Measurements from ENCODE around the gene FLII. TPM values are rescaled to one million over a fixed set of nuclear protein-coding genes. Genes with fewer than 3 reads are reported as not detected.

The FLII gene
- total RNA-seq, 1 experiment from 2014 or later: 309 TPM

DNA sequence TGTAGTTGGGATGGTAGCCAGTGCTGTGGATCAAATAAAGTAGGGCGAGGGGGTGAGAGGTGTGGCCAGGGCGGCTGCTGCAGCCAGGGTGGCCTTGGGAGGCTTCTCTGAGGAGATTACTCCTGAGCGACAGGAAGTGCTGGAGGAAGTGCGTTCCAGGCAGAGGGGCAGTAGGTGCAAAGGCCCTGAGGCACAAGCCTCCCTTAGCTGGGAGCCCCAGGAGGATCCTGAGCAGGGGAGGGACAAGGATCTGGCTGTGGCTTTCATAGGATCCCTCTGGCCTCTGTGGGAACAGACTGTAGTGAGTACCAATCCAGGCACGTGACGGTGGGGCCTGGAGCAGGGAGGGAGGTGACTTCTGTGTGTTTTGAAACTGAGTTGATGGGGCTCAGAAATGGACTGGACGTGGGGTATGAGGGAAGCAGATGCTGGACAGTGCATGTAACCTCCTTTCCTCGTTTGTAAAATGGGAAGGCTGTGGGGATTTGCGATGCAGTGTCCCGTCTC, 30.3 kb downstream of the FLII start:
- Mint-ChIP-seq H3K9me3 (no peaks in the 10 kb centered on the region), H3K27me3 (ENCODE audit: low read depth) (no peaks in the 10 kb centered on the region), H3K36me3 (no peaks in the 10 kb centered on the region), H3K4me3 (no peak overlapping the region), H3K4me1 (peaks cover 23% of the 10 kb centered on the region), H3K27ac (peak overlapping the region; percentile 82)
- ATAC-seq (no peak), DNase-seq (ENCODE audit: low spot score) (no peak)
- TF ChIP-seq SMAD3 (CRISPR knock-in tag; IDR thresholded peaks at IDR 0.05; ENCODE audit: borderline replicate concordance) (no peak), EMX1 (CRISPR knock-in tag; IDR thresholded peaks at IDR 0.05) (no peak), TEAD1 (CRISPR knock-in tag; IDR thresholded peaks at IDR 0.05) (no peak)
- TF ChIP-seq, protein P1, sequence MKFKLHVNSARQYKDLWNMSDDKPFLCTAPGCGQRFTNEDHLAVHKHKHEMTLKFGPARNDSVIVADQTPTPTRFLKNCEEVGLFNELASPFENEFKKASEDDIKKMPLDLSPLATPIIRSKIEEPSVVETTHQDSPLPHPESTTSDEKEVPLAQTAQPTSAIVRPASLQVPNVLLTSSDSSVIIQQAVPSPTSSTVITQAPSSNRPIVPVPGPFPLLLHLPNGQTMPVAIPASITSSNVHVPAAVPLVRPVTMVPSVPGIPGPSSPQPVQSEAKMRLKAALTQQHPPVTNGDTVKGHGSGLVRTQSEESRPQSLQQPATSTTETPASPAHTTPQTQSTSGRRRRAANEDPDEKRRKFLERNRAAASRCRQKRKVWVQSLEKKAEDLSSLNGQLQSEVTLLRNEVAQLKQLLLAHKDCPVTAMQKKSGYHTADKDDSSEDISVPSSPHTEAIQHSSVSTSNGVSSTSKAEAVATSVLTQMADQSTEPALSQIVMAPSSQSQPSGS (CRISPR knock-in tag; IDR thresholded peaks at IDR 0.05; ENCODE audit: borderline replicate concordance, low read depth): no peak
- TF ChIP-seq, protein P2, sequence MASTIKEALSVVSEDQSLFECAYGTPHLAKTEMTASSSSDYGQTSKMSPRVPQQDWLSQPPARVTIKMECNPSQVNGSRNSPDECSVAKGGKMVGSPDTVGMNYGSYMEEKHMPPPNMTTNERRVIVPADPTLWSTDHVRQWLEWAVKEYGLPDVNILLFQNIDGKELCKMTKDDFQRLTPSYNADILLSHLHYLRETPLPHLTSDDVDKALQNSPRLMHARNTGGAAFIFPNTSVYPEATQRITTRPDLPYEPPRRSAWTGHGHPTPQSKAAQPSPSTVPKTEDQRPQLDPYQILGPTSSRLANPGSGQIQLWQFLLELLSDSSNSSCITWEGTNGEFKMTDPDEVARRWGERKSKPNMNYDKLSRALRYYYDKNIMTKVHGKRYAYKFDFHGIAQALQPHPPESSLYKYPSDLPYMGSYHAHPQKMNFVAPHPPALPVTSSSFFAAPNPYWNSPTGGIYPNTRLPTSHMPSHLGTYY (CRISPR knock-in tag; IDR thresholded peaks at IDR 0.05): no peak
- ChIA-PET CTCF (interaction anchor here (1.5 kb wide), 1 partner anchor 37 kb away, joined by 3 read pairs; no protein-coding TSS in a partner anchor), POLR2A (no interaction called here)

DNA sequence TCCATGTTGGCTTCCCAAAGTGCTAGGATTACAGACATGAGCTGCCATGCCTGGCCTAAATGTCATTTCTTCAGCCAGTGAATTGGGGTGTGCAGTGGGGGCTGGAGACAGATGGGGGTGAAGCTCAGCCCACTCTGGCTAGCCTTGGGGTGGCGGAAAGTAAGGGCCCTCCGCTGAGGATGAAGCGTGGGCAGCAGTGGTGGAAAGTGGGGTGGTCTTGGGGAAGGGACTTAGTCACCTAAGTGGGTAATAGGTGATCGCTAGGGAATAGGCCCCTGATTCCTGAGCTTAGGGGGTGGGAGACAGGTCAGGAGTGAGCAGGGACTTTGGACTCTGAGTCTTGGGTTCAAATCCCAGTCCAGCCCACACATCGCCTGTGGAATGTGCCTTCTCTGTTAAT, 30.9 kb downstream of the FLII start:
- Mint-ChIP-seq H3K27me3 (ENCODE audit: low read depth) (no peaks in the 10 kb centered on the region), H3K27ac (peak overlapping the region; percentile 82), H3K36me3 (no peaks in the 10 kb centered on the region), H3K9me3 (no peaks in the 10 kb centered on the region), H3K4me1 (peaks cover 23% of the 10 kb centered on the region), H3K4me3 (no peak overlapping the region)
- ATAC-seq: no peak
- POLR2A ChIA-PET: no interaction called here
- CTCF ChIA-PET: no interaction called here
- TF ChIP-seq, protein P3, sequence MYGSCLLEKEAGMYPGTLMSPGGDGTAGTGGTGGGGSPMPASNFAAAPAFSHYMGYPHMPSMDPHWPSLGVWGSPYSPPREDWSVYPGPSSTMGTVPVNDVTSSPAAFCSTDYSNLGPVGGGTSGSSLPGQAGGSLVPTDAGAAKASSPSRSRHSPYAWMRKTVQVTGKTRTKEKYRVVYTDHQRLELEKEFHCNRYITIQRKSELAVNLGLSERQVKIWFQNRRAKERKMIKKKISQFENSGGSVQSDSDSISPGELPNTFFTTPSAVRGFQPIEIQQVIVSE (CRISPR knock-in tag; IDR thresholded peaks at IDR 0.05; ENCODE audit: borderline replicate concordance): no peak
- TF ChIP-seq ATF1 (CRISPR knock-in tag; IDR thresholded peaks at IDR 0.05) (no peak), SOX15 (CRISPR knock-in tag; IDR thresholded peaks at IDR 0.05) (no peak), SMAD4 (CRISPR knock-in tag; IDR thresholded peaks at IDR 0.05) (no peak), GRHL2 (CRISPR knock-in tag; IDR thresholded peaks at IDR 0.05; ENCODE audit: insufficient replicate concordance, severe bottlenecking) (no peak), TEAD1 (CRISPR knock-in tag; IDR thresholded peaks at IDR 0.05) (no peak), ZNF219 (CRISPR knock-in tag; IDR thresholded peaks at IDR 0.05; ENCODE audit: borderline replicate concordance) (no peak), ZNF423 (CRISPR knock-in tag; IDR thresholded peaks at IDR 0.05) (no peak), ETV6 (CRISPR knock-in tag; IDR thresholded peaks at IDR 0.05) (no peak), ZNF121 (CRISPR knock-in tag; IDR thresholded peaks at IDR 0.05) (no peak), SP1 (CRISPR knock-in tag; conservative IDR thresholded peaks at IDR 0.05) (no peak)
- TF ChIP-seq, protein P4, sequence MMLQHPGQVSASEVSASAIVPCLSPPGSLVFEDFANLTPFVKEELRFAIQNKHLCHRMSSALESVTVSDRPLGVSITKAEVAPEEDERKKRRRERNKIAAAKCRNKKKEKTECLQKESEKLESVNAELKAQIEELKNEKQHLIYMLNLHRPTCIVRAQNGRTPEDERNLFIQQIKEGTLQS (CRISPR knock-in tag; conservative IDR thresholded peaks at IDR 0.05): no peak
- TF ChIP-seq, protein P5, sequence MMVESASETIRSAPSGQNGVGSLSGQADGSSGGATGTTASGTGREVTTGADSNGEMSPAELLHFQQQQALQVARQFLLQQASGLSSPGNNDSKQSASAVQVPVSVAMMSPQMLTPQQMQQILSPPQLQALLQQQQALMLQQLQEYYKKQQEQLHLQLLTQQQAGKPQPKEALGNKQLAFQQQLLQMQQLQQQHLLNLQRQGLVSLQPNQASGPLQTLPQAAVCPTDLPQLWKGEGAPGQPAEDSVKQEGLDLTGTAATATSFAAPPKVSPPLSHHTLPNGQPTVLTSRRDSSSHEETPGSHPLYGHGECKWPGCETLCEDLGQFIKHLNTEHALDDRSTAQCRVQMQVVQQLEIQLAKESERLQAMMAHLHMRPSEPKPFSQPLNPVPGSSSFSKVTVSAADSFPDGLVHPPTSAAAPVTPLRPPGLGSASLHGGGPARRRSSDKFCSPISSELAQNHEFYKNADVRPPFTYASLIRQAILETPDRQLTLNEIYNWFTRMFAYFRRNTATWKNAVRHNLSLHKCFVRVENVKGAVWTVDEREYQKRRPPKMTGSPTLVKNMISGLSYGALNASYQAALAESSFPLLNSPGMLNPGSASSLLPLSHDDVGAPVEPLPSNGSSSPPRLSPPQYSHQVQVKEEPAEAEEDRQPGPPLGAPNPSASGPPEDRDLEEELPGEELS (CRISPR knock-in tag; IDR thresholded peaks at IDR 0.05): no peak
- TF ChIP-seq, protein P6, sequence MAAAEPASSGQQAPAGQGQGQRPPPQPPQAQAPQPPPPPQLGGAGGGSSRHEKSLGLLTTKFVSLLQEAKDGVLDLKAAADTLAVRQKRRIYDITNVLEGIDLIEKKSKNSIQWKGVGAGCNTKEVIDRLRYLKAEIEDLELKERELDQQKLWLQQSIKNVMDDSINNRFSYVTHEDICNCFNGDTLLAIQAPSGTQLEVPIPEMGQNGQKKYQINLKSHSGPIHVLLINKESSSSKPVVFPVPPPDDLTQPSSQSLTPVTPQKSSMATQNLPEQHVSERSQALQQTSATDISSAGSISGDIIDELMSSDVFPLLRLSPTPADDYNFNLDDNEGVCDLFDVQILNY (CRISPR knock-in tag; IDR thresholded peaks at IDR 0.05): no peak
- TF ChIP-seq, protein P7, sequence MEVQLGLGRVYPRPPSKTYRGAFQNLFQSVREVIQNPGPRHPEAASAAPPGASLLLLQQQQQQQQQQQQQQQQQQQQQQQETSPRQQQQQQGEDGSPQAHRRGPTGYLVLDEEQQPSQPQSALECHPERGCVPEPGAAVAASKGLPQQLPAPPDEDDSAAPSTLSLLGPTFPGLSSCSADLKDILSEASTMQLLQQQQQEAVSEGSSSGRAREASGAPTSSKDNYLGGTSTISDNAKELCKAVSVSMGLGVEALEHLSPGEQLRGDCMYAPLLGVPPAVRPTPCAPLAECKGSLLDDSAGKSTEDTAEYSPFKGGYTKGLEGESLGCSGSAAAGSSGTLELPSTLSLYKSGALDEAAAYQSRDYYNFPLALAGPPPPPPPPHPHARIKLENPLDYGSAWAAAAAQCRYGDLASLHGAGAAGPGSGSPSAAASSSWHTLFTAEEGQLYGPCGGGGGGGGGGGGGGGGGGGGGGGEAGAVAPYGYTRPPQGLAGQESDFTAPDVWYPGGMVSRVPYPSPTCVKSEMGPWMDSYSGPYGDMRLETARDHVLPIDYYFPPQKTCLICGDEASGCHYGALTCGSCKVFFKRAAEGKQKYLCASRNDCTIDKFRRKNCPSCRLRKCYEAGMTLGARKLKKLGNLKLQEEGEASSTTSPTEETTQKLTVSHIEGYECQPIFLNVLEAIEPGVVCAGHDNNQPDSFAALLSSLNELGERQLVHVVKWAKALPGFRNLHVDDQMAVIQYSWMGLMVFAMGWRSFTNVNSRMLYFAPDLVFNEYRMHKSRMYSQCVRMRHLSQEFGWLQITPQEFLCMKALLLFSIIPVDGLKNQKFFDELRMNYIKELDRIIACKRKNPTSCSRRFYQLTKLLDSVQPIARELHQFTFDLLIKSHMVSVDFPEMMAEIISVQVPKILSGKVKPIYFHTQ (CRISPR knock-in tag; IDR thresholded peaks at IDR 0.05): no peak
- TF ChIP-seq, protein P8, sequence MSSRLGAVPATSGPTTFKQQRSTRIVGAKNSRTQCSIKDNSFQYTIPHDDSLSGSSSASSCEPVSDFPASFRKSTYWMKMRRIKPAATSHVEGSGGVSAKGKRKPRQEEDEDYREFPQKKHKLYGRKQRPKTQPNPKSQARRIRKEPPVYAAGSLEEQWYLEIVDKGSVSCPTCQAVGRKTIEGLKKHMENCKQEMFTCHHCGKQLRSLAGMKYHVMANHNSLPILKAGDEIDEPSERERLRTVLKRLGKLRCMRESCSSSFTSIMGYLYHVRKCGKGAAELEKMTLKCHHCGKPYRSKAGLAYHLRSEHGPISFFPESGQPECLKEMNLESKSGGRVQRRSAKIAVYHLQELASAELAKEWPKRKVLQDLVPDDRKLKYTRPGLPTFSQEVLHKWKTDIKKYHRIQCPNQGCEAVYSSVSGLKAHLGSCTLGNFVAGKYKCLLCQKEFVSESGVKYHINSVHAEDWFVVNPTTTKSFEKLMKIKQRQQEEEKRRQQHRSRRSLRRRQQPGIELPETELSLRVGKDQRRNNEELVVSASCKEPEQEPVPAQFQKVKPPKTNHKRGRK (CRISPR knock-in tag; IDR thresholded peaks at IDR 0.05; ENCODE audit: borderline replicate concordance): no peak
- DNase-seq (ENCODE audit: low spot score): no peak

Data from WTC11 (cell line).